Measurements from ENCODE around the gene IRGQ. TPM values are rescaled to one million over a fixed set of nuclear protein-coding genes. Genes with fewer than 3 reads are reported as not detected.

The IRGQ gene
- total and polyA plus RNA-seq, 2 experiments from 2014 or later: 8.4 to 49.6 TPM

DNA sequence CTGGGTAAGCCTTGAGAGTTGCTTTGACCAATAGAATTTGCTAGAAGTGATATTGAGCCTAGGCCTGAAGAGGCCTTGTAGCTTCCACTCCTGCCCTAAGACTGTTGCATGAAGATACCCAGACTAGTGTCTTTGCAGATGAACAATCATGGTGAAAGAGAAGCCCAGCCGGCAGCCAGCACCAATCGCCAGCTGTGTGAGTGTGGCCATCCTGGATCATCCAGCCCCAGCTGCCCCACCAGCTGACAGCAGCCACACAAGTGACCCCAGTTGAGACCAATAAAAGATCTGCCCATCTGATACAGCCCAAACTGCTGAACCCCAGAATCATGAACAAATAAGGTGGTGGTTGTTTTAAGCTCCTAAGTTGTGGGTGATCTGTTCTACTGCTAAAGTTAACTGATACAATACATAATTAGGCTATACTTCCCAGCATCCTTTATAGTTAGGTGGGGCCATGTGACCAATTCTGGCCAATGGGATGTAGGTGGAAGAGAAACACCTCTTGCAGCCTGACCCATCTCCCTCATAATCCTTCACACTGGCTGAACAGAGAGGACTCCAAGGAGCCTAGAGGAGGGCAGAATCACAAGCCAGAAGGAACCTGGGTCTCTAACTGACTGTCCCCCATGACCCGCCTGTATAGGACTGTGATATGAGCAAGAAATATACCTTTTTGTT, 32.9 kb upstream of the IRGQ start (continued):
- no peak for TF ChIP-seq CTCF (conservative IDR thresholded peaks at IDR 0.05; ENCODE audit: low read depth in 2 of 2)

DNA sequence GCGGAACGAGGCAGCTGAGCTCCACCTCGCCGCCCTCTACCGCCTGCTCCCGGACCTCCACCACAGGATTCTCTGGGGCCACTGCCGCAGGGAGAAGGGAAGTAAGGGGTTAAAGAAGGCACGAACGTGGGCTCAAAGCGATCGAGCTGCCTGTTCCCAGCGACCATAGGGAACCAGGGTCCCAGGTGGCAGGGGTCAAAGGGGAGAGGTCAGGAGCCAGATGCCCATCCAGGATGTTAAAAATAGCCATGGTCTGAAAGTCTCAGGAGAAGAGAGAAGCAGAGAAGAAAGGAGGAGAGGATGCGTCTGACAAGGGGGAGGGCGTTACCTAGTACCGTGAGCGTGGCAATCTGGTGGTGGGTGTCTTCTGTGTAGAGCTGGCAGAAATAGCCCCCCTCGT, 30.9 kb upstream of the IRGQ start:
- Histone ChIP-seq H3K4me2 (no peak overlapping the region), H3K4me1 (ENCODE audit: insufficient read depth) (peaks cover 8% of the 10 kb centered on the region; the same call in 1 of the 2 replicates), H3F3A (replicated peaks; ENCODE audit: low read depth) (peaks cover 9% of the 10 kb centered on the region), H3K27ac (ENCODE audit: low read depth) (no peak overlapping the region), H3K79me2 (replicated peaks; ENCODE audit: insufficient read depth) (no peaks in the 10 kb centered on the region), H3K36me3 (ENCODE audit: insufficient read depth) (no peaks in the 10 kb centered on the region), H4K20me1 (replicated peaks; ENCODE audit: insufficient read depth) (peaks cover 9% of the 10 kb centered on the region), H3K9me2 (ENCODE audit: insufficient read depth) (no peaks in the 10 kb centered on the region), H3K27me3 (ENCODE audit: insufficient read depth) (no peaks in the 10 kb centered on the region), H2AFZ (no peak overlapping the region), H3K4me3 (no peak overlapping the region)
- Mint-ChIP-seq H3K36me3 (ENCODE audit: low read depth) (peaks cover 18% of the 10 kb centered on the region; the same call in 2 of the 3 replicates), H3K9me3 (peaks cover 3% of the 10 kb centered on the region; the same call in 2 of the 3 replicates), H3K27me3 (ENCODE audit: insufficient read depth, low read depth, poor library complexity) (peaks cover 18% of the 10 kb centered on the region), H3K4me3 (no peak overlapping the region), H3K4me1 (peaks cover 15% of the 10 kb centered on the region), H3K27ac (no peak overlapping the region)
- ATAC-seq: no peak
- no peak for DNase-seq (ENCODE audit: low spot score)
- TF ChIP-seq CTCF (conservative IDR thresholded peaks at IDR 0.05; ENCODE audit: low read depth in 2 of 2): no peak
- TF ChIP-seq ZNF331 (CRISPR knock-in tag; IDR thresholded peaks at IDR 0.05; ENCODE audit: low read depth): no peak
- TF ChIP-seq EZH2 (IDR thresholded peaks at IDR 0.05; ENCODE audit: low read depth, unreplicated experiment): no peak
- no peak for TF ChIP-seq NANOG (IDR thresholded peaks at IDR 0.05; ENCODE audit: borderline replicate concordance)
- no peak for TF ChIP-seq CREB1 (CRISPR knock-in tag; IDR thresholded peaks at IDR 0.05; ENCODE audit: low read depth)
- TF ChIP-seq JUNB (IDR thresholded peaks at IDR 0.05; ENCODE audit: unreplicated experiment): no peak
- TF ChIP-seq EZH2phosphoT487 (IDR thresholded peaks at IDR 0.05; ENCODE audit: unreplicated experiment): no peak
- no peak for TF ChIP-seq ZNF114 (CRISPR knock-in tag; IDR thresholded peaks at IDR 0.05)
- TF ChIP-seq, protein P1, sequence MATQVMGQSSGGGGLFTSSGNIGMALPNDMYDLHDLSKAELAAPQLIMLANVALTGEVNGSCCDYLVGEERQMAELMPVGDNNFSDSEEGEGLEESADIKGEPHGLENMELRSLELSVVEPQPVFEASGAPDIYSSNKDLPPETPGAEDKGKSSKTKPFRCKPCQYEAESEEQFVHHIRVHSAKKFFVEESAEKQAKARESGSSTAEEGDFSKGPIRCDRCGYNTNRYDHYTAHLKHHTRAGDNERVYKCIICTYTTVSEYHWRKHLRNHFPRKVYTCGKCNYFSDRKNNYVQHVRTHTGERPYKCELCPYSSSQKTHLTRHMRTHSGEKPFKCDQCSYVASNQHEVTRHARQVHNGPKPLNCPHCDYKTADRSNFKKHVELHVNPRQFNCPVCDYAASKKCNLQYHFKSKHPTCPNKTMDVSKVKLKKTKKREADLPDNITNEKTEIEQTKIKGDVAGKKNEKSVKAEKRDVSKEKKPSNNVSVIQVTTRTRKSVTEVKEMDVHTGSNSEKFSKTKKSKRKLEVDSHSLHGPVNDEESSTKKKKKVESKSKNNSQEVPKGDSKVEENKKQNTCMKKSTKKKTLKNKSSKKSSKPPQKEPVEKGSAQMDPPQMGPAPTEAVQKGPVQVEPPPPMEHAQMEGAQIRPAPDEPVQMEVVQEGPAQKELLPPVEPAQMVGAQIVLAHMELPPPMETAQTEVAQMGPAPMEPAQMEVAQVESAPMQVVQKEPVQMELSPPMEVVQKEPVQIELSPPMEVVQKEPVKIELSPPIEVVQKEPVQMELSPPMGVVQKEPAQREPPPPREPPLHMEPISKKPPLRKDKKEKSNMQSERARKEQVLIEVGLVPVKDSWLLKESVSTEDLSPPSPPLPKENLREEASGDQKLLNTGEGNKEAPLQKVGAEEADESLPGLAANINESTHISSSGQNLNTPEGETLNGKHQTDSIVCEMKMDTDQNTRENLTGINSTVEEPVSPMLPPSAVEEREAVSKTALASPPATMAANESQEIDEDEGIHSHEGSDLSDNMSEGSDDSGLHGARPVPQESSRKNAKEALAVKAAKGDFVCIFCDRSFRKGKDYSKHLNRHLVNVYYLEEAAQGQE (IDR thresholded peaks at IDR 0.05; ENCODE audit: unreplicated experiment): no peak
- TF ChIP-seq STAT1 (IDR thresholded peaks at IDR 0.05; ENCODE audit: unreplicated experiment): no peak
- TF ChIP-seq, protein P2, sequence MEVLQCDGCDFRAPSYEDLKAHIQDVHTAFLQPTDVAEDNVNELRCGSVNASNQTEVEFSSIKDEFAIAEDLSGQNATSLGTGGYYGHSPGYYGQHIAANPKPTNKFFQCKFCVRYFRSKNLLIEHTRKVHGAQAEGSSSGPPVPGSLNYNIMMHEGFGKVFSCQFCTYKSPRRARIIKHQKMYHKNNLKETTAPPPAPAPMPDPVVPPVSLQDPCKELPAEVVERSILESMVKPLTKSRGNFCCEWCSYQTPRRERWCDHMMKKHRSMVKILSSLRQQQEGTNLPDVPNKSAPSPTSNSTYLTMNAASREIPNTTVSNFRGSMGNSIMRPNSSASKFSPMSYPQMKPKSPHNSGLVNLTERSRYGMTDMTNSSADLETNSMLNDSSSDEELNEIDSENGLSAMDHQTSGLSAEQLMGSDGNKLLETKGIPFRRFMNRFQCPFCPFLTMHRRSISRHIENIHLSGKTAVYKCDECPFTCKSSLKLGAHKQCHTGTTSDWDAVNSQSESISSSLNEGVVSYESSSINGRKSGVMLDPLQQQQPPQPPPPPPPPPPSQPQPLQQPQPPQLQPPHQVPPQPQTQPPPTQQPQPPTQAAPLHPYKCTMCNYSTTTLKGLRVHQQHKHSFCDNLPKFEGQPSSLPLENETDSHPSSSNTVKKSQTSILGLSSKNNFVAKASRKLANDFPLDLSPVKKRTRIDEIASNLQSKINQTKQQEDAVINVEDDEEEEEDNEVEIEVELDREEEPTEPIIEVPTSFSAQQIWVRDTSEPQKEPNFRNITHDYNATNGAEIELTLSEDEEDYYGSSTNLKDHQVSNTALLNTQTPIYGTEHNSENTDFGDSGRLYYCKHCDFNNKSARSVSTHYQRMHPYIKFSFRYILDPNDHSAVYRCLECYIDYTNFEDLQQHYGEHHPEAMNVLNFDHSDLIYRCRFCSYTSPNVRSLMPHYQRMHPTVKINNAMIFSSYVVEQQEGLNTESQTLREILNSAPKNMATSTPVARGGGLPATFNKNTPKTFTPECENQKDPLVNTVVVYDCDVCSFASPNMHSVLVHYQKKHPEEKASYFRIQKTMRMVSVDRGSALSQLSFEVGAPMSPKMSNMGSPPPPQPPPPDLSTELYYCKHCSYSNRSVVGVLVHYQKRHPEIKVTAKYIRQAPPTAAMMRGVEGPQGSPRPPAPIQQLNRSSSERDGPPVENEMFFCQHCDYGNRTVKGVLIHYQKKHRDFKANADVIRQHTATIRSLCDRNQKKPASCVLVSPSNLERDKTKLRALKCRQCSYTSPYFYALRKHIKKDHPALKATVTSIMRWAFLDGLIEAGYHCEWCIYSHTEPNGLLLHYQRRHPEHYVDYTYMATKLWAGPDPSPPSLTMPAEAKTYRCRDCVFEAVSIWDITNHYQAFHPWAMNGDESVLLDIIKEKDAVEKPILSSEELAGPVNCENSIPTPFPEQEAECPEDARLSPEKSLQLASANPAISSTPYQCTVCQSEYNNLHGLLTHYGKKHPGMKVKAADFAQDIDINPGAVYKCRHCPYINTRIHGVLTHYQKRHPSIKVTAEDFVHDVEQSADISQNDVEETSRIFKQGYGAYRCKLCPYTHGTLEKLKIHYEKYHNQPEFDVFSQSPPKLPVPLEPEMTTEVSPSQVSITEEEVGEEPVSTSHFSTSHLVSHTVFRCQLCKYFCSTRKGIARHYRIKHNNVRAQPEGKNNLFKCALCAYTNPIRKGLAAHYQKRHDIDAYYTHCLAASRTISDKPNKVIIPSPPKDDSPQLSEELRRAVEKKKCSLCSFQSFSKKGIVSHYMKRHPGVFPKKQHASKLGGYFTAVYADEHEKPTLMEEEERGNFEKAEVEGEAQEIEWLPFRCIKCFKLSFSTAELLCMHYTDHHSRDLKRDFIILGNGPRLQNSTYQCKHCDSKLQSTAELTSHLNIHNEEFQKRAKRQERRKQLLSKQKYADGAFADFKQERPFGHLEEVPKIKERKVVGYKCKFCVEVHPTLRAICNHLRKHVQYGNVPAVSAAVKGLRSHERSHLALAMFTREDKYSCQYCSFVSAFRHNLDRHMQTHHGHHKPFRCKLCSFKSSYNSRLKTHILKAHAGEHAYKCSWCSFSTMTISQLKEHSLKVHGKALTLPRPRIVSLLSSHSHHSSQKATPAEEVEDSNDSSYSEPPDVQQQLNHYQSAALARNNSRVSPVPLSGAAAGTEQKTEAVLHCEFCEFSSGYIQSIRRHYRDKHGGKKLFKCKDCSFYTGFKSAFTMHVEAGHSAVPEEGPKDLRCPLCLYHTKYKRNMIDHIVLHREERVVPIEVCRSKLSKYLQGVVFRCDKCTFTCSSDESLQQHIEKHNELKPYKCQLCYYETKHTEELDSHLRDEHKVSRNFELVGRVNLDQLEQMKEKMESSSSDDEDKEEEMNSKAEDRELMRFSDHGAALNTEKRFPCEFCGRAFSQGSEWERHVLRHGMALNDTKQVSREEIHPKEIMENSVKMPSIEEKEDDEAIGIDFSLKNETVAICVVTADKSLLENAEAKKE (CRISPR knock-in tag; IDR thresholded peaks at IDR 0.05): no peak
